ENCODE measurements around the gene WNT7B. TPM values are rescaled to one million over a fixed set of nuclear protein-coding genes. Genes with fewer than 3 reads are reported as not detected.

Gene WNT7B
- polyA plus RNA-seq, 12 donors, result 0.04 to 15.2 (median 0.19) TPM; not detected in 3

DNA sequence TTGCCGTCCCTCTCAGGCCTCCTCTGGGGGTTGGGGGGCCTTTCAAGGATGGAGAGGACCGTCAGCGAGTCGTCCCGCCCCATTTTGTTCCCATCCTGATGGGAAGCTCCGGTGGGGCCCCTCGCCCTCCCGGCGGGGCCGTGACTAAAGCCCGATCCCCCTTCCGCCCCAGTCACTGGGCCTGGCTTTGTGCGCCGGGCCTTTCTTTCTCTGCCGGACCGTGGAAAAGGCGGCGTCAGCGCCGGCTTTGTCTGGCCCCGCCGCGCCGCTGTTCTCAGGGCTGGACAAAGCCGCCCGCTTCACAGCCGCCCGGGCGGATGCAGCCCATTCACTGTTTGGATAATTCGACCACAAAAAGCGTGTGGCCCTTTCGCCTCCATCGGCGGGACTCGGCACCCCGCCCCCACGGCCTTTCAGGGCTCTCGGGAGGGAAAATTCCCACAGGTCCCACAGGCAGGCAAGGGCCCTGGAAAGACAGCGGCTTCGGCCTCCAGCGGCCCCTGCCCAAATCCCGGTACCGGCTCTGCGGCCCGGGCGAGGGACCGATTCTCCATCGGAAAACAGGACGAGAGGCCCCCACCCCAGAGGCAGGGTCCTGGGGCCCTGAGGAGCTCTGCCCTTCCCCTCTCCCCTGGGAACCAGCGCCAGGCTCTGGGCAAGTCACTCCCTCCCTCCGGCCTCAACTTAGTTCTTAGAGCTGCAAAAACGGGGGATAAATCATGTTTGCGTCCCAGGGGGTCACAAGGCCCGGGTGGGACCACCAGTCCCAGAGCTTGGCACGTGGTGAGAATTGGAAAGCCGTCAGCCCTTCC lies 87.2 kb downstream of the WNT7B start:
- DNase-seq, result no peak

DNA sequence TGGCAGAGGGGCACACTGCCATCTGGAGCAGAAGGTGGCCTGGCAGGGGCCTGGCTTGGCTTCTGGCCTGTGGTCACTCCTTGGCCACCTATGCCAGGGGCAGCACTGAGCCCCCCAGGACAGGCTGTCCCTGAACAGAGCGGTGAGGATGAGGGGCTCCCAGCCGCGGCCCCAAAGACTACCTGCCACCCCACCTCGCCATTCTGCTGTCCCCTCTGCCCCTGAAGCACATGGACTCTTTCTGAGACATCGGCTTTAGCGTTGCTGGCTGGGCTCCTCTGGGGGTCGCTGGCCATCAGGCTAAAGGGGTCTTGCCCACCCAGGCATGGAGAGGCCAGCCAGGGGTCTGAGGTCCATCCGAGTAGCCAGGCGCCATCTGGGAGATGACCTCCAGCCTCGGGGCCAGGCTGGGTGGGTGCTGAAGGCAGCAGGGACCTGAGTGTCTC lies 87.8 kb downstream of the WNT7B start:
- no peak for DNase-seq

DNA sequence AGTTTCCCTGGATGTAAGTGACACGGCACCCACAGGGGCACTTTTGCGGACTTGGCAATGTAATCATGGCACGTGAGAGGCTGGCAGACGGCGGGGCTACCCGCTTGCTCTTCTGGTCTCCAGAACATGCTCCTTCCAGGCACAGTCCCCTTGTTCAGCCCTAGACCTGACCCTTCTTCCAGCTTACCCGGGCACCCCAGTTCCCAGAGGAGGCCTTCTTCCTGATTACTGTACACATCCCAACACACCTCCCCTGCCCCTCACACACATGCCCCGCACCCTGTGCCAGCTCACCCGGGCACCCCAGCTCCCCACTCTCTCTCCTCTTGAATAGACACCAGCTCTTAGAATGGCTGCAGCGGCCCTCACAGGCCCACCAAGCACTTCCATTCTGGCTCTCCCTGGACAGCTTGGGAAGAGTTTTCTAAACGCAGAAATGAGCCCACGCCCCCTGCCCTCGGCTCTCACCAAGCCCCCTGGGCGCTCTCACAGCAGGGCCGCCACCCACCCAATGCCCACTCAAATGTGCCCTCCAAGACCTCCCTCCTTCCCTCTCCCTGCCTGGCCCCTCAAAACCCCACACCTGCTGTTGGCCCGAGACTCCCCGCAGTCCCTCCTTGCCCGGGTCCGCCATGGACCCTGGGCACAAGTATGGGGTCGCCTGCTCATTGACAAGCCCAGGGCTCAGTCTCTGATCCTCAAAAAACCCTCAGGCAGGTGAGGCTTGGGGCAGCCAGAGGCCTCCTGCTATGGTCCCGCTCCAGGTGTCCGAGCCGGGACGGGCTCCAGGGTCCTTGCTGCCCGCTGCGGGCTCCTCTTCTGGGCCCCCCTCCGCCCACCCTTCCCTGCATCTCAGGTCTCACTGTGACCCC lies 88.5 kb downstream of the WNT7B start:
- DNase-seq, result no peak

DNA sequence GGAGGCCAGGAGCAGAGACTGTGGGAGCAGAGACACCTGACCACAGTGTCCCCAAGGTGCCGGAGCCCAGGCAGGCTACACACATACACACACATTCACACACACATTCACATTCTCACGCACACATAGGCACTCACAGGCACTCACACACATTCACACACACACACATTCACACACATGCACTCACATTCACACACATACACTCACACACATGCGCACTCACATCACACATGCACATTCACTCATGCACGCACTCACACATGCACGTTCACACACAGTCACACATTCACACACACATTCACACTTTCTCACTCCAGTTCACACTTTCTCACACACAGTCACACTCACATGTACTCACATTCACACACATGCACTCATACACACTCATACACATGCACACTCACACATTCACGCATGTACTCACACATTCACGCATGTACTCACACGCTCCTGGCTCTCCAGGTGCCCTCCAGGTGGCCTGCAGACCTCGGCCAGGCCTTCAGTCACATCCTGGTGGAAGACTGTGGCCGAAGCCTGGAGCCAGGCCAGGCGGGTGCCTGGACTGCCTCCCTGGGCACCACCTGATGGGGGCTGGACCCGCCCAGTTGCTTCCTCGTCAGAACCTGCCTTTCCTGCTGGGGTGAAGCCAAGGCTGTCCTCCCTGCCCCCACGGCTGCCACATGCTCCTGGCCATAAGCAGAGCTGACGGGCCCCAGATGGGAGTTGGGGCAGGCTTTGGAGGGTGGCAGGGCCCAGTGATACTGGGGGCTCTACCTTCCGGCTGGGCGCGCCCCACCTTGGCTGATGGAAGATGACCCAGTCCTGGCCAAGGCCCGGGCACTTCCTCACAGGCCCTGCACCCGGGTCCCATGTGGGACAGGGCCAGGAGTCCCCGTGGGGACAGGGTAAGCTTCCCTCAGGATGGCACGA lies 89.5 kb downstream of the WNT7B start:
- no peak for DNase-seq

DNA sequence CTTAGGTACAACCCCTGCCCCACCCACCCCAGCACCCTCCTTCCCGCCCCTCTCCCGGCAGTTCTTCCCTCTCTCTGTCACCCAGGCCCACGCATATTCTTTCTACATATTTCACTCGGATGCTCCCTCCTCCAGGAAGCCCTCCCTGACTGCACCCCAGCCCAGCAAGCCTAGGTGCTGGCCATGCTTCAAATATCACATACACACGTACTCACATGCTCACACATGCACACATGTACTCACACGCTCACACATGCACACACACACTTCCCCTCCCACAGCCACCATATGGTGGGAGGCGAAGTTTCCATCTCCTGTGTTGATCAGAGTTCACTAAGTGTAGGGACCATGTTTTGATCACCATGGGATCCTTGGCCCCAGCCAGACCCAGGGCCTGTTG lies 90.4 kb downstream of the WNT7B start:
- DNase-seq, result no peak

DNA sequence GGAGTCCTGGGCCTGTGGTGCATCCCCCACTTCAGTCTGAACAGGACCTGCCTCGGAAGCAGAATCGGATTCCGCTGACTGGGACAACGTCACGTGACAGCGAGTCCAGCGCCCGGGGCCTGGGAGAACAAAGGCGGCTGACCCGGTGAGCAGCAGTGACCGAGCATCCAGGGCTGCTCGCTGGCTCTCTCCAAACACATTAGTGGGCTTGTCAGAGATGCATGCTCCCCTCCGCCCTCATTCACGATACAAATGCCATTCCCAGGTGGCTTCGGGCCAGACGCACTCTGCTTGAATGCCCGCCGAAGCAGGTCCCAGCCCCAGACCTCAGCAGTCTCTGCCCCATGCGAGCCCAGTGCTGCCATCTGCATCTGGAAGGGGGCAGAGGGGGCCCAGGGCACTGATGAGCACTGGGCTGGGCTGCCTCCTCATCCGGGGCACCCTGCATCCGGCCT lies 91.0 kb downstream of the WNT7B start:
- DNase-seq, result no peak

DNA sequence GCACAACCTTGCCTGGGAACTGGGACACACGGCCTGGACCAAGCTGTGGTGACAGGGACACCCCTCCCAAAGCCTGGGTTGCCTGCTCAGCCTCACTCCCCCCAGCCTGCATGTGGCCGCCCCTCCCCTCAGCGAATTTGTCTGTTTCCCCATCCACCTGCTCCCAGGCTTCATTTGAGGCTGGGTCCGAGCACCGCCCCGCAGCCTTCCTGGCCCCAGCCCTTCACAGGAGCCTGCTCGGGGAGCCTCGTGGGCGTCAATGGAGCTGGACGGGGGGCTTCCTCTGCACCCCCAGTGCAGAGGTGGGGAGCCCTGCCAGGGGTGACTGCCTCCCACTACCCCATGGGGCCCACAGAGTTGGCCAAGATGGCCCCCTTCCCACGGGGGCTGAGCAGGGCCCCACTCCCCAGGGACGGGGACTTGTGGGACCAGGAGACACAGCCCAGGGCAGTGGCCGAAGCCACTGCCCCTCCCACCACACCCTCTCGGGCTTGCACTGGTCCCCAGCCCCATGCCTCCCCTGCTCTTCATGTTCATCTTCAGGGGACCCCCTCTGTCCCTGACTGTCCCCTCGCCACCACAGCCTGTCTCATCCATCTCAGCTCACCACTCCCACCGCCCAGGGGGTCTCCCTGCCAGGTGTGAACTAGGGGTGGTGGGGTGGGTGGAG lies 91.7 kb downstream of the WNT7B start:
- no peak for DNase-seq

DNA sequence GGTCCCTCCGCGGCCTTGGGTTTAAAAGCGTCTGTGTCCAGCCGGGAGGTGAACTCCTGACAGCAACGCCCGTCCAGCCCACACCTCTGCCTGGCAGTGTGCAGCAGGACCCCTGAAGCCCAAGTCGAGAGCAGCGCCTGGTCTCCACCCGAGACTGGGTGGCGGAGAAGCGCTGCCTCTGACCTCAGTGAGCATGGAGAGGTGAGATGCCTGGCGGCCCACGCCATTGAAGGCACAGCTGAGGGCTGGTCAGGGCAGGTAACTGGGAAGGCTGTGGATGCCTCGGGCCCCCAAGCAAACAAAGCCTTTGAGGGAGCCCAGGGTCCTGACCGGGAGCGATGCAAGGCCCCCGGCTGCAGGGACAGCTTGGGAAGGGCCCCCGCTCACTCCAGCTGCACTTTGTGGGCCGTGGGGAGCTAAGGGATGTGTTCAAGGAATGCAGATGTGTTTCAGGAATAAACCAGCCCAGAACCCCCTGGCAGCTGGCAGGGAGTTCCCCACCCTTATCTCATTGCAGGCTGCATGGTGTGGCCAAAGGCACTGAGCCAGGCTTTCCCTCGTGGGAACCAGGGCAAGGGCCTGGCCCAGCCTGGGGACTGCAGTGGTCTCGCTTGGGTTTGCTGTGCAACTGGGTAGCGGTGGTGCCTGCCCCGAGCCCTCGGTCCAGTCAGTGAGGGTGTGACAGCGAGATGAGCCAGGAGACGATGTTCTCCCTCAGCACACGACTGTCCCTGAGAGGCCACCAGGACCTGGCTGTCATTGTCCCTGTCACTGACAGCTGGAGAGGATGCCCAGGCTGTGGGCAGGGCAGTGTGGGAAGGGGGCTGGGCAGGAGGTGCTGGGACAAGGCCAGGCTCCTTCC lies 92.5 kb downstream of the WNT7B start:
- no peak for DNase-seq

DNA sequence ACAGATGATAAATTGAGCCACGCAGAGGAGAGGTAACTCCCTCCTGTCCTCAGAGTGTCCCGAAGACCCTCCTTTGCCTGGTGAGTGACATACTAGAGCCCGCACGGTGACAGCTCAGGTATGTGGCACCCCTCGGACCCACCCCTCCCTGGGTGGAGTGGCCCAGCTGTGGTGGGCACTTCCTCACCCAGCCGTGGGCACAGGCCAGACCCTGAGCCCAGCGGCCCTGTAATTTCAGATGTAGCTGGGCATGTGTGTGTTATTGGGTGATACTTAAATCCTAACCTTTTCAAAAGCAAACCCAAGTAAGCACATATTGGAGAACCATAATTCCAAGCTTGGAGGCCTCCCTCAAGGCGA lies 93.2 kb downstream of the WNT7B start:
- no peak for DNase-seq

DNA sequence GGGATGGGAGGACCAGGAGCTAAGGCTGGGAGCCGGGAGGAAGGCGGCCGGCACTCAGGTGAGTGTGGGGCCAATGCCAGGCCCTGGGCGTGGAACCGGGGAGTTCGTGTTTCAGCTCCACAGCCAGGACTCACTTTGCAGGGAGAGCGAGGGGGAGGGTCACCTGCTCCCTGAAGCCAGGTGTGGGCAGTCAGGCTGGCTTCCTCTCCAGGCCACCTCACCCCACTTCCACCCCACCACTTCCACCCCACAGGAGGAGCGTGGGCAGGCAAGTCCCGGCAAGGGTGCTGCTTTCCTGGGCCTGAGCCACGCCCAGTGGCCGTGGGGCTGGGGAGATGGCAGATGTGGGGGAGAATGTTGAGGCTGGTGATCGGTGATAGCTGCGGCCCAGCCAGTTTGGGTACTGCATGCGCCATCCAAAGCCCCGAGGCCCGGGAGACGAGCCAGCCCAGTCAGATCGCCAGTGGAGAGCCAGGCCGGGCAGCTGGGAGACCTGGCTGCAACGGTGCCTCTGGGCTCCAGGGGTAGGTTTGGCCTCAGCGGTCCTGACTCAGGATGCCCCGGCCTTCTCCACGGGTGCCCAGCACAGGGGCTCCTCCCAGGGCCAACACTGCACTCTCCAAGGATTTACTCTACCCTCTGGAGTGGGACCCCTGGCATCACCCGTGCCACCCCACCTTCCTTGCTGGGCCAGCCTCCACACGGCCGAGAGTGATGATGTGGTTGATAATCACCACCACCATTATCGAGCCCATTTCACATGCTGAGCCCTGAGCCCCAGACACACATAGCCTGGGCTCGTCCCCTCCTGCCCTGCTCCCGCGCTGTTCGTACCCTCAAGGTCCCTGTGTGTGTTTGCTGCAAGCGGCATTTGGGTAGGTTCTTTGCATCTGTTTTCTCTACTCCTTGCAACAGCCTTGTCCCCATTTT lies 93.8 kb downstream of the WNT7B start:
- DNase-seq, result no peak

DNA sequence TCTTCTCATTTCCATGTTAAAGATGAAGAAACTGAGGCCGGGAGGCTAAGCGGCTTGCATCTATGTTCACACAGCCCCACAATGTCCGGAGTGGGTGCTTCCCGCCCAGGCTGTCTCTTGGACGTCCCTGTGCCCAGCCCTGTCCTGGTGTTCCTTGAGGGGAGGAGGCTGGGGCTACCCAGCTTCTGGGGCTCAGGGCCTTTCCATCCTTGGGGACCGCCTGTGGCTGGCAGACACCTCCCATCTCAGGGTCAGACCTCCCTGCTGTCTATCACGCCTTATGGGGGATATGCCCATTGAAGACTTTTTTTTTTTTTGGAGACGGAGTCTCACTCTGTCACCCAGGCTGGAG lies 95.5 kb downstream of the WNT7B start:
- no peak for DNase-seq

DNA sequence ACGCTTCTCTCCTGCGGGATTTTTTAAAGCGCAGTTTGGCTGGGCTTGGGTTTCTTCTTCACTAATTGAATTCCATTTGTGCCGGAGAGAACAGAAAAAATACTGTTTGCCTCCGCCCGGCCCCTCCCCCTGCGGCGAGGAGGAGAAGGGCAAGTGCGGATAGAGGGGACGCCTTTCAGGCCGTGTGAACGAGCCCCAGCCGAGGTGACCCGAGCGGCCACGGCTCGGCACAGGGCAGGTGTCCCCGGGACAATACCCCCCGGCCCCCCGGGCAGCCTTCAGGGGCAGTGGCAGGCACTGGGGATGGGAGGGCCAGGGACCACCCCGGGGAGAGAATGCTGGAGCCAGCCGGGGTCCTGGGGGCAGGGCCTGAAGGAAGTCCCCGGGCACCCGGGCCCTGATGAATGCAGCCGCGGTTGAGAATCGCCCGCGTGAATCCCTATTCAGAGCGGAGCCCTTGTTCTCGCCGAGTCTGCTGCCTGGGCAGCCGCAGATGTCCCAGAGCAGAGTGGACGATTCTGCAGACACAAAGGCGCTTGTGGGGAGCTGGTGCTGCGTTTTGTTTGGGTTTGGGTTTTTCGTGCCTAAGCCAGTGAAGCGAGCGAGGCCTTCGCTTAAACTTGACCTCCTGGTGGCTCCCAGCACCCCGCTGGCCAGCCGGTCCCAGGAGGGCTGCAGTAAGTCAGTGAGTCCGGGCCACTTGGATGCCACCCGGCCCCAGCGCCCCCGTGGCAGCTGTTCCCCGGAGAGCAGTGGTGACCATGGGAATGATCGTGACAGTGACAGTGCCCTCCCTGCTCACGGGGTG lies 96.0 kb downstream of the WNT7B start:
- no peak for DNase-seq

DNA sequence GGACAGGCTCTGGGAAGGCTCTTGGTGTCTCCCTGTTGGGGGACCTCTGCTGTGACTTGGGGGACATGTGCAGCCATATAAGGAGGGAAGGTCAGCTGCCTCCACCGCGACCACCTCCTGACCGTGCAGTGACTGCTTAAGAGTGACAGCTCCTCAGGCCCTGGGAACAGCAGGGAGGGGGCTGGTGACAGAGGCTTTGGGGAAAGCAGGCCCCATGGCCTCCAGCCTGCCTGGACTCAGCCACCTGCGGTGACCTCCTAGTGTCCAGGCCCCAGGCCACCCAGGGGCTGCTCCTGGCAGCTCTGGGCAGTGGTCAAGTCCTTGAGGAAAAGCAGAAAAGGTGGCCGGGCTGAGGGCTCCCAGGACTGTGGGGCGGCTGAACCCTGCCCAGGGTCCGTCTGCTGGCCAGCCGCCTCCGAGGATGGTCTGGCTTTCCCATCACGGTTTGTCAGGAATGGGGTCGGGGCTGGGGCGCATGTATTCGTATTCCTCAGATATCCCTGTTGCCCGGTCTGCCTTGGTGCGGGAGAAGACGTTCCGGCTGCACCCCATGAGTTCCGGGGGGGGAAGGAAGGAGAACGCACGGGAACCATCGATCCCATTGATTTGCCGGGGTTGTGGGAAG lies 96.8 kb downstream of the WNT7B start:
- no peak for DNase-seq

DNA sequence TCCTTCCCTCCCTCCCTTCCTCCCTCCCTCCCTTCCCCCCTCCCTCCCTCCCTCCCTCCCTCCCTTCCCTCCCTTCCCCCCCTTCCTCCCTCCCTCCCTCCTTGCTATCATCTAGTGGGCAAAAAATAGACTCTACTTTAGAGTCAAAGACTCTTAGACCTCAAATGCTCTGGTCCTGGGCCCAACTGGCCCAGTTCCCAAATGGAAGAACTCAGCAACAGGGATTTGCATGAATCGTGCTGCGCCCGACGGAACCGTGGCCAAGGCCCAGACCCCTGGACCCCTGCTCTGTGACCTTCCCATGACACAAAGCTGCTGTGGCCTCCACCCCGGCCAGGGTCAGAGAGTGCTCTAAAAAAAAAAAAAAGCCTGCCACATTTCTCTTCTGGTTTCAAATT lies 97.4 kb downstream of the WNT7B start:
- no peak for DNase-seq

DNA sequence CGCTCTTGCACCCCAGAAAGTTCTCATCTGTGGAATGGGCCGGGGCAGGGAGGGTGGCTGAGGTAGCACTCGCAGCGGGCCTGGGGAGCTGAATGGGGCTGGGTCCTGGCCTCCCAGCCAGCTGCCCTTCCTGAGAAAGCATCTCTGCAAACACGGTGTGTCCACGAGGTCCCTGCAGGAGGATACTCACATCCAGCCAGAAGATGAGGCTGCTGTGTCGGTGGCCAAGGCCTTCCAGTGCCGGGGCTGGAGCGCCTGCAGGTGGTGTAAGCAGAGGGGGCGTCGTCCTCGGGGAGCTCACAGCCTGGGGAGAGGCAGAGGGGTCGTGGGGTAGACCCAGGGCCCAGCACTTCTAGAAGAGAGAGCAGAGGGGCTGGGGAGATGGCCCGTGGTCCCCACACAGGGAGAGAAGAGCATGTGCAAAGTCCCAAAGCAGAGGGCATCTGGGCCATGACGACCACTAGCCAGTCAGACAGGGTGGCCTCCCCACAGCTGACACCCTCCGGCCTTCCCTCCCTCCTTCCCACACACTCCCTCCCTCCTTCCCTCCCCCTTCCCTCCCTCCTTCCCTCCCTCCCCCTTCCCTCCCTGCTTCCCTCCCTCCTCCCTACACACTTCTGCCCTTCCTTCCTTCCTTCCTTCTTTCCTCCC lies 97.9 kb downstream of the WNT7B start:
- DNase-seq, result no peak

DNA sequence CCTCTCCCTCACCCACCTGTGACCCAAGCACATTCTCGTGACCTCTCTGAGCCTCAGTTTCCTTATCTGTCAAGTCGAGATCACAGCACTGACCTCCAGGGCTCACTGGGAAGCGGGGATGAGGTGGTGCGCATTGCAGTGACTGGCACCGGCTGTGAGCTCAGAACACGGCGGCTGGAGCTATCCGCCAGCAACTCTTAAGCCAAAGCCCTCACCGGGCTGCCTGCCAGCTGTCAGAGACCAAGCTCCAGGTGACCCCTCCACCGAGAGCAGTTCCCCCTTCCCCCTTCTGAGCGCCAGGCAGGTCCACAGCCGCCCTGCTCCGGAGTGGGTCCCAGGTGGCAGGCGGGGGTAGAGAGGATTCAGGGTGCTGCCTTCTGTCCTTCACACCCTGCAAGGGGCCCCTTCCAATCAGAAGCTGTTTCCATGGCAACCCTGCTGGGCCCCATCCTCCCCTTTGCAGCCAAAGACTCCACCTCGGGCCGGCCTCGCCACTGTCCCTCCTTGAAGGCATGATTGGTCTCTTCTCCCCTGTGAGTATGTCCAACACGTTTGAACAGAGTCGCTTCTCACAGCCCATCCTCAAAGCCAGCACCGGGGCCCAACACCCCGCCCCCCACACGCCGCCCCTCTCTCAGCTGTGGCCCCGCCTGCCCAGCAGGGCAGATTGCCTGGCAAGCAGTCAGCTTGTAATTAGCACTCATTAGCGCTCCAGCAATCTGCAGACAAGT lies 98.7 kb downstream of the WNT7B start:
- no peak for DNase-seq

DNA sequence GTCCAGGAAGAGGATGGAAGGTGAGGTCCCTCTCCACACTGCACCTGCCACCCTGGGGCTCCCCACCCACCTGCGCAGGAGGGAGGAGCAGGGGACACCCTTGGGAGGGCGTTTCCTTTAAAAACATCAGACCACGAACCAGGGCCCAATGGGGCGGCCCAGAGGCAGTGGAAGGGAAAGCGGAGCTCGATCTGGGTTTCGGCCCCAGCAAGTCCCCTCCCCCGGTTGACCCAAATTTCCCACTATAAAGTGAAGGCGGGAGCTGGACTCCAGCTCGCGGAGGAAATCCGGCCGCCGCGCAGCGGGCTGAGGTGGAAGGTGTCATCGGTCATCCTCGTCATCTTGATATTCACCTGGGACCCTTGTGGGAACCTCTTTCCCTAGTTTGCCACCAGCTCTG lies 99.3 kb downstream of the WNT7B start:
- DNase-seq, result no peak

Data from muscle of arm (tissue), 12 donors.